GM19397 (cell line): ENCODE measurements around the gene TEX36.
"Not testable (repeated sequence)": the region's sequence is repeated elsewhere in the genome, so short reads cannot be mapped to it uniquely, and the experiment has no call there.

ENCODE experiments used
- ATAC-seq: cut with Tn5 transposase; IDR thresholded peaks from one replicate; pipeline ENCODE4 v1.9.1; 2021; ENCODE audit warnings: mild to moderate bottlenecking, moderate library complexity; ENCODE audit not compliant: unreplicated experiment

Gene TEX36, protein sequence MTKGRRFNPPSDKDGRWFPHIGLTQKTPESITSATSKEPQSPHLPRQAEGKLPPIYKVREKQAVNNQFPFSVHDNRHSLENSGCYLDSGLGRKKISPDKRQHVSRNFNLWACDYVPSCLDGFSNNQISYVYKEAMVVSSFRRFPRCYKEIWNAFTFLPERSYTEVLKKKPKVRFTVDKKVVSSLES

DNA sequence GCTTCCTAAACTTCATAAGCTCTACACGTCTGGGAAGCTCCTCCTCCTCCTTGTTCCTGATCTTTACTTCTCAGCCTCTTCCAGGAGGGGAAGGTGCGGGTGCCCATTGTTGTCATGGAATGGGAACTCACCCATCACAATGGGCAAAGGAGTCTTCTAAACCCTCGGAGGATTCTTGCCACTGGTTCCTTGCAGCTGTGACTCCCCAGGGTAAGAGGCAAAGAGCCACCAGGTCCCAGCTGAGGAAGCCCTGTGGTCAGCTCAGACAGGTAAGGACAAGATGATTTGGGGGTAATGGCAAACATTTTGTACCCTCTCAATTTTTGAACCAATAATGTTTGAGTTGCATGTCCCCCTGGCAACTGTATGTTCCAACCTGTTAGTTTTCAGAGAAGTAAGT, at the start of gene TEX36:
TEX36 (minus strand) TSS at position 101 of the 400 bp plus-strand sequence. CDS start 174 bp downstream, outside the sequence.
- ATAC-seq: no peak

DNA sequence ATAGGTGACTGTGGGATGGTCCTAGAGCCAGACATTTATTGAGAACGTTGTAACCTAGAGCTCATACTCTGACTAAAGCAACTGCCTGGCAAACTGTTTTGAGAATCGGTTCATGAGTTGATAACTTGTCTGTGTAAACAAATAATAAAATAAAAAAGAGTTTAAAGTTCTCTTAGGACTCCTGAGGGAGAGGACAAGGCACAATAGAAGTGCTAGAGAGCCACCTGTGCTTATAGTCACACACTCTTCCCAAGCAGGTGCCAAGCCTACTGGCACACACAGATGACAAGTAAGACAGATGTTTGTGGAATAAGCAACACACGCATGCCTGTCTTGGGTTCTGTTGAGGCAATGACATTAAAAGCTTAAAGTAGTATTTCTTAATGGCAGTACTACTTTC, 44.5 kb upstream of the TEX36 start:
- no peak for ATAC-seq

DNA sequence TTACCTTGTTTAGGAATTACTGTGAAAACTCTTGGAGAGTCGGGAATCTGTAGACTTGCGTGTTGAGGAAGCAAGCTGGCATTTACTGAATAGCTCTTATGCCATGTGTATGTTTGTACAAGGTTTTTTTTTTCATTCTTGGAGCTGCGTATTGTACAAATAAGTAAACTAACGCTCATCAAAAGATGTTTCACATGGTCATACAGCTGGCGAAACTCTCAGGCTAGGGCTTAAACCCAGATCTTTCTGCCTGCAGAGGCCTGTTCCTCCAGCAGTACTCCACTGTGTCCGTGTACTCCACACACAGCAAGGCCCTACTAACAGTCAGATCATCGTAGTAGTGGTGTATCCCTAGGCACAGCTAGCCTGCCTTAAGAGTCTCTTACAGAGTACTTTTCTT, 44.0 kb upstream of the TEX36 start:
- no peak for ATAC-seq

DNA sequence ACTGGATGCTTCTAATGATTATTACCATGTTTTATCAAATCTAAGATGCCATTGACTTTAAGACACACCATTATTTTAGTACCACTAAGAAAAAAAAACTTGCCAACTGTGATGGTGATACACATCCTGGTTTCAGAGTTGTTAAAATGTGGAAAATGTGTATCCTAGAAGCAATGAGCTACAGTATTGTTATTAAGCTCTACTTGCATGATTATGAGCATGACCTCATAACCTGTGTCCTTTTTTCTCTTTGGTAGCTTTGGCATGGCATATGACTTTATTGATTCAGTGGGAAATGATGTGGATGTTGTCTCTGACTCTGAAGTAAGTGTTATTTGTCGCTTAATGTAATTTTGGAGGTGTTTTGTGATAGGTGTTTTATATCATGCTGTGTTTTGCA, 39.8 kb upstream of the TEX36 start:
- ATAC-seq: no peak

DNA sequence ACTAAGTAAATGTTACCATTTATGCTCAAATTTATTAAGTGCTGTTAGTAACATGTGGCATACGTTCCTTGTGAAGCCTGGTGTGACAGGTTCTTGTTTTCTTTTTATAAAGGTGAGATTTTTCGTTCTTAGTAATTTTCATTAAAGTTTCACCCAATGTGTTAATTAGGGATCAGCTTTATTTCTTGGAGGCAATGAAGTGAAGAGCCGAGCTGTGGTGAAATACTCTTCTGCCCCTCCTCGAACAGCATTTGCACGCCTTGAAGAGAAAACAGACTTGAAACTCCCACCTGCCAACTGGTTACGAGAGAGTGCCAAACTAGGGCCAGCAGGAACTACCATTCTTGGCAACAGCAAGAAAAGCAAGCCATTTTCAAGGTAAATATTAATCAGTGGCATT, 38.1 kb upstream of the TEX36 start:
- ATAC-seq: peak; percentile 47

DNA sequence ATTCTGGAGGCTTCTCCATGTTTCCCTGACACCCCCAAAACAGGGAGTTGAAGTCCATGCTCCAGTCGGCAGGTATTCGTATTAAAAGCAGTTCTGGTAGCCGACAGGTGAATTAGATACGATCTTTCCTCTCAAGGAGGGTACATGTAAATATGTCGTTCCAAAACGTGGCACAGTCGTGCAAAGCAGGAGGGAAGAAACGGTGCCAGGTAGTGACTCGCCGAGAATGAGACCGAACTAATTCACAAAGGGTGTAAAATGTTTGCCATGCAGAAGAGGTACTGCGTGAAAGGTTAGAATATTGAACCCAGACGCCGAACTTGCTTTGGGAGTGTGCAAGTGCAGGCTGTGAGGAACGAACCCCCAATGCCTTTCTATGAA, 37.0 kb upstream of the TEX36 start:
- no peak for ATAC-seq

DNA sequence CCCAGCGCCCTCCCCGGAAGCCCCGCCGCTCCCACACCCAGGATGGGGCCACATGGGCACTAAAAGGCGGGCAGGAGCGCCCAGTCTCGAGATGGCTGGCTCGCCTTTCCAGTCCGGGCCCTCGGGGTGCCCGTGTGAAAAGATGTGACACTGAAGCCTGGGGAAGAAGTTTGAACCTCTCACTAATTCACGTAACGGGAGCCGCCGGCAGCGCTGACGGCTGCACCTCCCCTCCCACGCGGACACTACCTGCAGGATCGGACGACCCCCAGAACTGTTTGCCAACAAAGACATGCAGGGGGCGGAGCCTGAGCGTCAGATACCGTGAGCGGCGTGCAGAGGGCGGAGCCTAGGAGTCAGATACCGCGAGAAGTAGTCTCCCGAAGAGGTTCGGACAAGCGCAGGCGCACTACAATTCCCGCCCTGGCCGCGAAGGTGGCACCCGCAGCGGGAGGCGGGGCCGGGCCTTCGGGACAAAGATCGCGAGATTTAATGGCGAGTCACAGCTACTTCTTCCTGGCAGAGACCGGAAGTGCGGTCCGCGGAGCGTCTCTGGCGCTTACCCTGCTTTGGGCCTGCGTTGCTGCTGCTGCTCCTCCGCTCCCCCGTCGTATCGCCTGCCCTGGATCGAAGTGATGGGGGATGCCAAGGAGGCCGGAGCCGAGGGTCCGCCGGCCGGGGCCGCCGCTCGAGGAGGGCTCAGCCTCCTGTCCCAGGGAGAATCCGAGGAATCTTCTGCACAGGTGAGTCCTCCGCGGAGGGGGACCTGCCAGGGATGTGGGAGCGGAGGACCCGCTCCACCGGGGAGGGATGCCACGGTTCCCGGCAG, 36.4 kb upstream of the TEX36 start, which contains the start of gene EDRF1:
EDRF1 (plus strand) TSS at position 537 of the 829 bp plus-strand sequence; CDS start at position 636, 99 bp downstream.
- peak; percentile 87 for ATAC-seq

DNA sequence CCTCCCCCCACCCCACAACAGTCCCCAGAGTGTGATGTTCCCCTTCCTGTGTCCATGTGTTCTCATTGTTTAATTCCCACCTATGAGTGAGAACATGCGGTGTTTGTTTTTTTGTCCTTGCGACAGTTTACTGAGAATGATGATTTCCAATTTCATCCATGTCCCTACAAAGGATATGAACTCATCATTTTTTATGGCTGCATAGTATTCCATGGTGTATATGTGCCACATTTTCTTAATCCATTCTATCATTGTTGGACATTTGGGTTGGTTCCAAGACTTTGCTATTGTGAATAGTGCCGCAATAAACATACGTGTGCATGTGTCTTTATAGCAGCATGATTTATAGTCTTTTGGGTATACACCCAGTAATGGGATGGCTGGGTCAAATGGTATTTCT, 31.8 kb upstream of the TEX36 start:
- not testable (repeated sequence) for ATAC-seq

DNA sequence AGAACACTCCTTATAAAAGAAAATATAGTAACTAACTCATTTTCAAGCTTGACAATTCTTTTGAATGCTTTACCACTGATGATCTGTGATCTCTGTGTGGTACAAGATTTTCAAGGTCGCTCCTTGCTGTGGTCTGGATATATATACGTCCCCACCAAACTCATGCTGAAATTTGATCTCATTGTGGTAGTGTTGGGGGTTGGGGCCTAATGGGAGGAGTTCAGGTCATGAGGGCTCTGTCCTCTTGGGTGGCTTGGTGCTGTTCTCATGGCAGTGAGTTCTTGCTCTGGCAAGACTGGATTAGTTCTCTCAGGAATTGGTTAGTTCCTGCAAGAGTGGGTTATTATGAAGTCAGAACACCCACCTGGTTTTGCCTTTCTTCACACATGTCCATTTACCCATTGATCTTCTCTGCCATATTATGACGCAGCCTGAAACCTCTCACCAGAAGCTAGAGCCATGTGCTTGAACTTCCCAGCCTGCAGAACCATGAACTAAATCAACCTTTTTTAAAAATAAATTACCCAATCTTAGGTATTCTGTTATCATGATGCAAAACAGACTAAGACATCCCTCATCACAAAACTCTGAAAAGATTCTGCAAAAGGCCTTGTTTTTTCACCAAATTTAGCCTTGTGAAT, 28.3 kb upstream of the TEX36 start:
- no peak for ATAC-seq

DNA sequence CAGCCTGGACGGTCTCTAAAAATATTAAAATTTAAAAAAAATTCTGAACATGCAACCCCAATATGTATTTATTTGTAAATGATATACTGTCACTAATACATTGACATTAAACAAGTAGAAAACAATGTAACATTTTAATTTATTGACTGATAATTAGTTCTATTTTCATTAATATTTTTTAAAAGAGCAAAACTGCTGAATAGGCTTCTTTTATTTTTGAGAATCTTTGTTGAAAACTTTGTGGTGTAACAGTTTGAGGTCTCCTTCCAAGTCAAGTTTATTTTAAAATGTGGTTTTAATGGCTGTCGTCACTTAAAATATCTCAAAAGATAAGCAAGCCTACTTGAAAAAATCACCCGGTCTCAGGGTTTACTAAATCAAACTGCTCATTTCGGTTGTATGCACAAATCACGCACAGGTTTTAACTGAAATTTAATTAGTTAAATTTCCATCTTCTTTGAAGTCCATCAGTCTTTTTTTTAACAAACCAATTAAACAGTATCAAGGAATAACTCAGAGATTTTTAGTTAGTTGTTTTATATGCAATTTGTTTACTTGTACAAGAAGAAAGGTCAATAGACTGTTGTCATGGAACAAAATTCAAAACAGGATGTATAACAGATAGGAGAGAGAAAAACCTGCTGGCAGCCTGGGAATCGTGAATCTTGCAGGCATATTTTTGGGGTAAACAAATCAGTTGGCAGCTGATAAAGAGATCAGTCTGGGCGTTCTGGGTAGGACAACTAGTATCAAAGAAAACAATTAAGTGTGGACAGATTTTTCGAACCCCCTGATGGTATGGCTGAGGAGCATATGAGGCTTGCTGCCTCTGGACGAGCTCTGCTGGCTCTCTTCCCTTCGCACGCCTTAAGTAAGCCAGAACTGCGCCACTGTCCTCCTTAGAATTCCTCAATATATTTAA, 26.9 kb upstream of the TEX36 start:
- no peak for ATAC-seq

DNA sequence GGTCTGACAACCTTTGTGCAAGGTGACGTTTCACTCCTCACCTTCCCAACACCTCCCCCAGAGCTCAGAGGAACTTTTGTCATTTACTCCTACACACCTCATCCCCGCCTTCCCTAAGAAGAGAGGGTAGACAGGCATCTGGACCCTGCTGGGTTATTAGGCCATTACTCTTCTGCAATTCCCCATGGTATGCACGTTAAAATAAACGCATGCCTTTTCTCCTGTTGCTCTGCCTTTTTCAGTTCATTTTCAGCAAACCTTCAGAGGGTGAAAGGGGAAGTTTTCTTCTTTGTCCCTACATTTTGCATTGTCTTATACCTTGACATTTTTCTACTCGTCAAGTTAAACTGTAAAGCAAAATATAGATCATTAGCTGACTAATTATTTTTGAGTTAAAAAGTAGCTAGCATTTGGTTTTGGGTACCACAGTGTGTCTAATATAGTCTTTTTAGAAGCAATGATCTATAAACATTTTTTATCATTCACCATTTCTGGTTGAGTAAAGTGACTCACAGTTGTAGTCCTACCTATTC, 26.1 kb upstream of the TEX36 start:
- ATAC-seq: peak; percentile 49

DNA sequence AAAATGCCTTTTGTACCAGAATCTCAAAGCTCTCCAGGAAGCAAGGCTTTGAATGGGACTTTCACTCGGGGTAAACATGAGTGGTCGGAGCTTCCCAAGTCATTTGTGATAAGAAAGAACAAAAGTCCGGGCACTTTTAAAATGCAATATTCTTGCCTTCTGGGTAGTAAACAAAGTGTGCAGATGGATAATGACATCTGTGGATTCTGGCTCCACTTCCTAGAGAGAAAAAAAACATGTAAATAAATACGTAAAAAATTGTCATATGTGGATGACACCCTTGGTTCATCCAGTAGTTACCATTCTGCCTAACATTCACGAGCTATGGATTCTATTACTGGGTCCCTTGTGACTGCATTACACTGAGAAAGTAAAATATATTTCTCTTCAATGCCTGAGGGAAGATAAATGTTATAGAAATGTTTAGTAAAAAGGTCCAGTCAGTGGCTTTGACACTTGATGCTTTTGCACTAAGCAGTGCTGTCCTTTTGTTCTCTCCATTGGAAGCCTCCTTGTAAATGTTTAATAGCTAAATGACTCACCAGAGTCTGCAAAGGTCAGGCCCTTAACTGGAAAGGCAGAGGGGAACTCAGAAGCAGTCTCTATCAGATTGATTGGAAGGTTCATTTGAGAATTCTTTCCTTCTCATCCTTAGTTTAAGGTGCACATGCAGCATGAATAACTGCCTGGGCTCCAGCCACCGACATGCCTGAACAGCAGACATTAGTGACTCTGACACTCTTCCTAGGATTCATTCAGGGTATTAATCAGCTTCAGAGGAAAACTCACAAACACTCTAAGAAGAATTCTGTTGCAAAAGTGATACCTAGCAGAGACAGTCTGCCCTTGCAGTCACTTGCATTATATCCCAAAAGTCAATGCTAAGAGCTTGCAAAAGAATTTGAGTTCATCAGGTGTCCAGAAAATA, 24.8 kb upstream of the TEX36 start:
- no peak for ATAC-seq

DNA sequence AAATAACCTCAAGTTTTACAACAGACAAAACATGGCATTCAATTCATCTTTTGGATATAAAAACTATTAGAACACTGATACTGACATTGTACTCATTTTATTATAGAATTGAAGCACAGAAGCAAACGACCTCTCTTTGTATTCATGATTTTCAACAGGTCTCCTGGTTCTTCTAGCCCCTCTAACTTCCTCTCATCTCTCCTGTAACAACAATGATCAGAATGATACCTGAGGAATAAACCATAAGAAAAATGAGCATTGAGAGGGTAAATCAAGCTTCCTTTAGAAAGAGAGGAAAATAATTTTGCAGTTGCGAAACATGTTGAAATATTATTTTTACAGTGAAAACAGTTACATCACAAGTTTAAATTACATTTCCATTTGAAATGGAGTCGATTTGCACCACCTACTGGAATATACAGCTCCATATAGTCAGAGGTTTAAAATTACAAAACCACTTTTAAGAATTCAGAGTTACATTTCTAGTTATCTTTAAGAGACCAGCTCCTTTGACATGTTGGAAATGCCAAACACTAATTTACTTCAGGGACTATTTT, 17.5 kb upstream of the TEX36 start:
- ATAC-seq: no peak

DNA sequence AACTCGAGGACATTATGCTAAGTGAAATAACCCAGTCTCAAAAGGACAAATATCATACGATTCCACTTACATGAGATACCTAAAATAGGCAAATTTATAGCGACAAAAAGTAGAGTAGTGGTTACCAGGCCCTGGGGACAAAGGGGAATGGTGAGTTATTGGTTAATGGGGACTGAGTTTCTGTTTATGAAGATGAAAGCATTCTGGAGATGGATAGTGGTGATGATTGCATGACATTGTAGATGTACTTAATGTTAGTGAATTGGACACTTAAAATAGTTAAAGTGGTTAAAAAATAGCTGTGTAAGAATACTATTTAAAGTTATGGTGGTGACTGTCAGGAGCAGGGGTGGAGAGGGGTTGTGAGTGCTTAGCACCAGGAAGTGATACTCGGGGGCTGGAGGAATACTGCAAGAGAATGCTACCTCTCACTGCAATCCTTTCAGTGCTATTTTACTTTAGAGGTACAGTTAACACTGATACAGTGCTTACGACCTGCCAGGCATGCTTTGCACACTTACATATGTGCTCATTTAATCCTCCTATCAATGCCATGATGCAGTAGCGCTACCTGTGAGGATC, 16.7 kb upstream of the TEX36 start:
- no peak for ATAC-seq

DNA sequence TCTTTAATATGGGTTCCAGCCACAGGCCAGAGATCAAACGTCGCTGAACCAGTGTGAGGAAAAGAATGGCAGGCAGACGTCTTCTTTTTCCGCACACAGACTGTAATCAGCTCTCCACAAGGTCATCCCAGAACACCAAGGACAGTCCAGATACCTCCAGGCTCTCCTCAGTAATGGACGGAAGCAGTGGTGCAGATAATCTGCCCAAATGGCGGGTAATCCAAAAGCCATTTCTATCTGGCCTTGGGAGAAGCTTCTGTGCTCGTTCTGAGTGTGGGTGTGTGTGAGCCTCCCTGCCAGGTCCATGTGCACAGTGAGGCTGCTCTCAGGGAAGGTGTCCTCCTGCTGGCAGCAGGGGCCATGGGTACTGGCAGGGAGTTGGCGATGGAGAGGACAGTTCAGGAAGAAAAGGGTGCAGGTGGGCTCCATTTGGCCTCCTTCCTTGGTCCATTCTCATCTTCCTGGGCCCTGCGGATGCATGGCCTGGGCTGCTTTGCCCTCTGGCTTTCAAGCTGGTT, 15.6 kb upstream of the TEX36 start:
- no peak for ATAC-seq

DNA sequence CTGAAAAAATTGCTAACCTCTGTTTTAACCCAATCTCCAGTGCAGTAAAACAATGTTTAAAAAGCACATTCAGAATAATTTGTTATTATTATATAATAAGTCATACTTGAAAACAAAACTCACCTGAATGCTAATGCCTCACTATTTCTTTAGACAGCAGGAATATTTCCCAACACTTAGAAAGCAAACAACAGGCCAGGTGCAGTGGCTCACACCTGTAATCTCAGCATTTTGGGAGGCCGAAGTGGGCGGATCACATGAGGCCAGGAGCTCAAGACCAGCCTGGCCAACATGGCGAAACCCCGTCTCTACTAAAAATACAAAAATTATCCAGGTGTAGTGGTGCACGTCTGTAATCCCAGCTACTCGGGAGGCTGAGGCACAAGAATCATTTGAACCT, 13.9 kb upstream of the TEX36 start:
- not testable (repeated sequence) for ATAC-seq

DNA sequence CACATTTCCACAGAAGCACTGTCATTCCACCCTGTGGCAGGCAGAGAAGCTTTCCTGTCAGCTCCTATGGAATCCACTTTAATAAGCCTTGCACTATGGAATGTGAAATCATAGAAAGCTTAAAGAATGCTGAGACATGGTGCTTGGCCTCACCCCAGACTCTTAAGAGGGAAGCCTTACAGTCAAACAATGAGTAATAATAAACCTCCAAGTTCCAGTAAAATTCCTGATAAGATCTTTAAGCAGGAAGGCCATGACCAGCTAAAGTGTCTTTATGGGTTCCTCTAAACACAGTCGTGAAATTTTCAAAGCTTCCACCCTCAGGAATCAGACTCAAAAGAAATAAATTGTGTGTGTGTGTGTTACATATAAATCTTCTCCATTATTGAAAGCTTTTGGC, 11.9 kb upstream of the TEX36 start:
- ATAC-seq: no peak

DNA sequence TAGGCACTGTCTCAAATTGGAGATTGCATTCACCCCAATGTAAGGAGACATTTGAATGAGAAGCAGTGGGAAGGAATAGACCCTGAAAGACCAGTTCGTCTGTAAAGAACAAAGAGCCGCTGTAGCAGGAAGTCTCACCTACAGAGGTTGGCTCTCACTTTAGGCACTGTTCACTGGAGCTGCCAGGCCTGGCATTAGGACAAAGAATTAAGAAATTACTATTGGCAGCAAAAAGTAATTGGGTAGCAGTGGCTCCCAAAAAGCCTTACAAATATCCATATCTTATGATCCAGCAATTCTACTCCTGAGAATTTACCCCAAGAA, 10.5 kb upstream of the TEX36 start:
- ATAC-seq: no peak
